HG03280 (cell line): Measurements from ENCODE around the gene ZDHHC12.
A peak's percentile ranks its signal among the peaks of the same experiment; 100 is the strongest.

Experiments
- ATAC-seq: cut with Tn5 transposase; IDR thresholded peaks from one replicate; pipeline ENCODE4 v1.9.1; 2021; ENCODE audit warnings: mild to moderate bottlenecking, moderate library complexity; ENCODE audit not compliant: unreplicated experiment

The ZDHHC12 gene

DNA sequence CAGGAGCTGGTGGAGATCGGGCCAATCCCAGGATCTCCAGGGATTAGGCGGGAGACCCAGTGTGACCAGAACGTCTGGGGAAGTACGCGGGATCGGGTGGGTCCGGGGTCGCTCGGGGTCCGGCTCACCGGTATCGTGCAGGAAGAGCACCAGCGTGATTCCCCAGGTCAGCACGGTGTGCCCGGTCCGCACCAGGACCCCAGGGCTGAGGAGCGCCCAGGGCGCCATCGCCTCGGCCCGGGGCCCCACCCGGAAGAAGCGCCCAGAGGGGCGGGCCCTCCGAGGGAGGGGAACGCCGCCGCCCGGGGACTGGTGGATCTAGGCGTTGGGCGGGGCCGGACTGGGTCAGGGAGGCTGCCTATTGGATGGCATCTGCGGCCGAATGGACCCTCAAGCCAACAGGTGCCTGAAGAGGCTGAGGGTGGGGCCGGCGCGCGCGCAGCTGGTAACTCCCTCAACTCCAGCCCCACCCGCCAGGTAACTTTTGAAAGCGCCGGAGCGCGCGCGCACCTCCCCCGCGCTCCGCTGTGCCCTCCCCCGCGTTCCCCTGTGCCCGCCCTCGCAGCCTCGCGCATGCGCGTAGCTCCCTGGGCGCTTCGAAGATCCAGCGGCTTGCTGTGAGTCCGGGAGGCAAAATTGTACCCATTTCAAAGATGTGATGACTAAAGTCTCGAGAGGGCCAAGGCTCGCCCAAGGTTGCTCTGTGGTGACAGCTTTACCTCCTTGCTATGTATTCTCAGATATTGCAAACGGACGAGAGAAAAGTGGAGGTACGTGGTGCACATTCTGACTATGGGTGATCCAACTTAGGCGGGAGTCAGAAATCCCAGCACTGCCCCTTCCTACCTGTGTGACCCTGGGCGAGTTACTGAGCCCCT lies at the start of gene ZDHHC12:
Gene ZDHHC12 (minus strand): TSS at position 262 of the 878 bp plus-strand sequence. CDS start 34 bp downstream, at position 228.
- ATAC-seq: peak; percentile 98

DNA sequence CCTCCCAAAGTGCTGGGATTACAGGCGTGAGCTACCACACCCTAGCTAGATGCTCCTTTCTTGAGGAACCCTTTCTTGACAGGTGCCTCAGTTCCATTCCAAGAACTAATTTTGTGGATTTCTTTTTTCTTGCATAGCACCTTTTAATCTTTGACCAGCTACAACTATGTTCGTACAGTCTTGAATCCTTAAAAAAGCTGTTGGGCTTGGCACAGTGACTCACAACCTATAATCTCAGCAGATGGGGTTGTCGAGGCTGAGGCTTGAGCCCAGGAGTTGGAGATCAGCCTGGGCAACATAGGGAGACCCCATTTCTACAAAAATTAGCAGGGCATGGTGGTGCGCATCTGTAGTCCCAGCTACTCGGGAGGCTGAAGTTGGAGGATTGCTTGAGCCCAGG lies 49.1 kb upstream of the ZDHHC12 start:
- no peak for ATAC-seq

GRCh38 chr9:128771745-128772519 lies 48.0 kb upstream of the ZDHHC12 start, which contains the start of gene ZER1:
Gene ZER1, minus strand, starts transcription at chr9:128771927. Its CDS starts 16,362 bp downstream, at chr9:128755565.
- peak; percentile 94 for ATAC-seq

GRCh38 chr9:128771094-128771721 lies 47.3 kb upstream of the ZDHHC12 start:
- ATAC-seq: no peak

DNA sequence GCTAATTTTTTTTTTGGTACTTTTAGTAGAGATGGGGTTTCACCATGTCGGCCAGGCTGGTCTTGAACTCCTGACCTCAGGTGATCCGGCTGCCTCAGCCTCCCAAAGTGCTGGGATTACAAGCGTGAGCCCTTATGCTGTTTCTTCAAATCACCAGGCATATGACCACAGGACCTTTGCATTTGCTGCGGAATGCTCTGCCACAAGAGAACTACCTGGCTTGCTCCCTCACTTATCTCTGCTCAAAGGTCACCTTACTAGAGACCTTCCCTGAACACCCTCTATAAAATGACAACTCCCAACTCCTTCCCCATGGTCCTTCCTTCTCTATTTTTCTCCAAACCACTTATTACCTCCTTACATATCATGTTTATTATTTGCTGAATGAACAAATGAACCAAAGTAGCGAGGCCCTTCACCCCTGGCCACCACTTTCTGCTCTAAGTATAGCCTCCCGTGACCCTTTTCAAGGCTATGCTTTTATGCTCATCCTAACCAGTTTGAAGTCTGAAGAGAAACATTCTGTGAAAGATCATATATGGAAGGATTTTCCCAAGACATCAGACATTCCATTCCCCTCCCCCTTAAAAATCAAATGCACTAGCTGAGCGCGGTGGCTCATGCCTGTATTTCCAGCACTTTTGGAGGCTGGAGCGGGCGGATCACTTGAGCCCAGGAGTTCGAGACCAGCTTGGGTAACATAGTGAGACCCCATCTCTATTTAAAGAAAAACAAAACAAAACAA lies 46.5 kb upstream of the ZDHHC12 start:
- no peak for ATAC-seq

DNA sequence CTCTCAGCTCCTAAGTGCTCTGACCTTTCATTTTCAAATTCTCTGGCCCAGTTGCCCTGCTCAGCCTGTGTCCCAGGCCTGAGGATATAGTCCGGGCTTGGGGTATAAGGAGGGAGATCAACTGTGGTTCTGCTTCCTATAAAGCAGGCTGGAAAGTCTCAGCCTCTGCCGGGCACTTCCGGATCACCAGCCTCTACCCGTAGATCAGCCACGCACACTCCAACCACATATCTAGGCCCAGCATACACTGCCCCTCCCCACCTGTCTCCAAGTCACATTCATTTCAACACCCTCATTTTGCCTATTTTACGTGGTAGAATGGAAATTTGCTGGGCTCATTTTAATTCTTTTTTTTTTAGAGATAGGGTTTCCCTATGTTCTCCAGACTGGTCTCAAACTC lies 44.7 kb upstream of the ZDHHC12 start:
- no peak for ATAC-seq

DNA sequence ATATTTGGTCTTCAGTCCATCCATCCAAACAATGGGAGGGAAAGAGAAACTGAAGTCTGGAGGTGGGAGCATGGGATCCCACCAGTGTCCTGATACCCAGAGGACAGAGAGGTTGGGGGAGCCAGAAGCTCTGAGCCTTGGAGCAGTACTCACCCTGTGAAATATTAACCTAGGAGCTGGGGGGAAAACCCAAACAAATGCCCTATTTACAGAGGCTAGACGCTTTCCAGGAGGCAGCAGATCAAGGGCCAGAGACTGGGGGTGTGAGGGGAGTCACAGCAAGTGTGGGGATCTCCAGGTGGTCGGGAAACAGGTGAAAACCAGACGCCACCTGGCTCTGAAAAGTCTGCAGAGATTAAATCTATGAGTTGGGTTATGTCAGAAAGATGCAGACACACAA lies 41.6 kb upstream of the ZDHHC12 start:
- ATAC-seq: no peak

- no peak for ATAC-seq
Measured at GRCh38 chr9:128764361-128764760, 40.4 kb upstream of the ZDHHC12 start.

DNA sequence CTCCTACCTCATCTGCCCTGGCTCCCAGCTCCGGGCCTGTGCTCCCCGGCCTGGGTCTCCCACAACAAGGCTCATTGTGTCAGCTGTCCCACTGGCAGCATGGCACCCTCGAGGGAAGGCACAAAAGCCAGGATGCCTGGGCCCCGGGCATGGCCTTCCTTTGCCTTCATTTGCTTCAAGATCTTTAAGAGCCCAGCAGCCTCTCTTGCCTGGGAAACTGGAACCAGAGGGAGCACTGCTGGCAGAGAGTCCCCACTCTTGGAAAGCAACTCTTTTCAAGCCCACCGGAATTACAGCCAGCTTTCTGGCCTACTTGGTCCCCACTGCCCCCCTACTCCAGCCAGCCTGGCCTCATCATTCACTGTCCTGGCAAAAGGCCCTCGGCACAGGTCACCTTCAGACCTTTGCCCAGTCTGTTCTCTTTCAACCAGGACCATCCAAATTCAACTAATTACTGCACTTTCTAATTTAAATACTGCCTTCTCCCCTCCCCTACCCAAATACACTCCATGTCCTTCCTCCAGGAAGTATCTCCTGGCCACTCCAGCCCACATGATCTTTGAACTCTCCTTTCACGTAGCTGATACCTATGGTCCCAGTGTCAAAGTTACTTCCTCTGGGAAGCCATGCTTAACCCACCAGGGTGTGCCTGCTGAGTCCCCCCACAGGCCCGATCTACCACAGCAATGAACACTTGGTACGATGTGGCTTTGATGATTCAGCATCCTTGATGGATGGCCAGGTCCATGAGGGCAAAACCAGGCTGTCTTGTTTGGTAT lies 38.9 kb upstream of the ZDHHC12 start:
- ATAC-seq: no peak

DNA sequence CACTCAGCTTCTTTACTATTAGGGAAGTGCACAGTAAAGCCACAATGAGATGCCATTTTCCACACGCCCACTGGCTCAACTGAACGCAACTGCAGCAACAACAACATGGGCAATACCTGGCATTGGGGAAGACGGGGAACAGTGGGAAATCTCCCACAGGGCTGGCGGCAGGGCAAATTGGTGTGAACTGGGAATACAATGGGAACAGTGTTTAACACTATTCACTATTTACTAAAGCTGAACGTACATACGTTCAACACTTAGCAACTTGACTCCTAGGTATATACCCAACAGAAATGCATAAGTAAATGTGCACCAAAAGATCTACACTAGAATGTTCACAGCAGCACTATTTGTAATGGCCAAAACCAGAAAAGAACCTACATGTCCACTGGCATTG lies 33.7 kb upstream of the ZDHHC12 start:
- no peak for ATAC-seq

- no peak for ATAC-seq
Measured at GRCh38 chr9:128753627-128754026, 29.7 kb upstream of the ZDHHC12 start.

- ATAC-seq: no peak
Measured at GRCh38 chr9:128750926-128751595, 27.1 kb upstream of the ZDHHC12 start.

- ATAC-seq: no peak
Measured at GRCh38 chr9:128747241-128747640, 23.3 kb upstream of the ZDHHC12 start.

DNA sequence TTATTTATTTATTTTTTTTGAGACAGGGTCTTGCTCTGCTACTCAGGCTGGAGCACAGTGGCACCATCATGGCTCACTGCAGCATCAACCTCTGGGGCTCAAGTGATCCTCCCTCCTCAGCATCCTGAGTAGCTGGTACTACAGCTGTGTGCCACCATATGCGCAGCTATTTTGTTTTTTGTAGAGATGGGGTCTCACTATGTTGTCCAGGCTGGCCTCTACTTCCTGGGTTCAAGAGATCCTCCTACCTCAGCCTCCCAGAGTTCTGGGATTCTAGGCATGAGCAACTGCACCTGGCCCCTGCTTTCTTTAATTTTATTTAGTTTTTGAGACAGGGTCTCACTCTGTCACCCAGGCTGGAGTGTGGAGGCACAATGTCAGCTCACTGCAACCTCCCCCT lies 19.5 kb upstream of the ZDHHC12 start:
- no peak for ATAC-seq

DNA sequence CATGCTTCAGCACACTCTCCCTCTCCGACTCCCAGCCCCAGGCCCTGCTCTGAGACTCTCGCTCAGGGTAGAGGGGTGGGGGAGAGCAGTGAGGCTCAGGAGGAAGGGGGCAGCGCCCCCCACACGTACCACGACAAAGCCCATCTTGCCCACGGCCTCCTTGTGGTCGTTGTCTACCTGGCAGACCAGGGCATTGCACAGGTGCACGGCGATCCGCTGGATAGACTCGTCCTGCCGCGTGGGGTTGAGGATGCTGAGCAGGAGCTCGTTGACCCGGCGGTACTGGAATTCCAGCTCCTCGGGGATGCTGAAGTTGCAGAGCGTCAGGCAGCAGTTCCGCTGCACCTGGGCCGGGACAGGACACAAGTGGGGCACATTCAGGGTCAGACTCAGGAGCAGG lies 18.5 kb upstream of the ZDHHC12 start:
- no peak for ATAC-seq

DNA sequence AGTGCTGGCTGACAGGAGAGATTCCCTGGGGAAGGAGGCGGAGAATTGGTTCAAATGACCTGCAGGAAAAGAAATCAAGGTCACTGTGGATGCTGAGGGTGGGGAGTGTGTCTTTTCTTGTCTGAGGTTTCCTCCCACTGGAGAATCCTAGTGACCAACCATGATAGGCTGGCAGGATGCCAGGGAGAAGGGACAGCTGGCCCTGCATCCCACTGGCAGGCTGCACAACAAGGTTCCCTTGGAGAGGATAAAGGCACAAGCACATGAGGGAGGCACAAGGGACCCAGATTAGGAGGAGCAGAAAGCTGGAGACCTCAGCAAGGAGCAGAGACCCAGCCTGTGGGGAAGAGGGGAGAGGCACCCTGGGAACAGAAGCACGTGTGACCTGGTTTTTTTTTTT lies 11.4 kb upstream of the ZDHHC12 start:
- ATAC-seq: no peak

GRCh38 chr9:128733256-128733655 lies 9.3 kb upstream of the ZDHHC12 start:
- no peak for ATAC-seq

GRCh38 chr9:128732576-128732975 lies 8.6 kb upstream of the ZDHHC12 start:
- no peak for ATAC-seq

GRCh38 chr9:128731691-128732090 lies 7.8 kb upstream of the ZDHHC12 start:
- no peak for ATAC-seq
